Measurements from ENCODE around the gene ALDH7A1.
"Not testable (repeated sequence)": the region's sequence is repeated elsewhere in the genome, so short reads cannot be mapped to it uniquely, and the experiment has no call there.

Gene ALDH7A1

DNA sequence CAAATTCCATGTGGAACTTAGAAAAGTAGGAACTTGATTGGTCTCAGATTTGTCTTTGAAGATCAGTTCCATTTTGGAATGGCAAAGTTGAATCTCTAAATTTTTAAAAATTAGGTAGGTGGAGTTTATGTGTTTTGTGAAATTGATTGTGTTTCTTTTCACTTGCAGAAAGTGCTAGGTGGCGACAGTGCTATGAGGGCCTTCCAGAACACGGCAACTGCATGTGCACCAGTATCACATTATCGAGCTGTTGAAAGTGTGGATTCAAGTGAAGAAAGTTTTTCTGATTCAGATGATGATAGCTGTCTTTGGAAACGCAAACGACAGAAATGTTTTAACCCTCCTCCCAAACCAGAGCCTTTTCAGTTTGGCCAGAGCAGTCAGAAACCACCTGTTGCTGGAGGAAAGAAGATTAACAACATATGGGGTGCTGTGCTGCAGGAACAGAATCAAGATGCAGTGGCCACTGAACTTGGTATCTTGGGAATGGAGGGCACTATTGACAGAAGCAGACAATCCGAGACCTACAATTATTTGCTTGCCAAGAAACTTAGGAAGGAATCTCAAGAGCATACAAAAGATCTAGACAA, 8.5 kb upstream of the ALDH7A1 start:
- TF ChIP-seq, protein P1, sequence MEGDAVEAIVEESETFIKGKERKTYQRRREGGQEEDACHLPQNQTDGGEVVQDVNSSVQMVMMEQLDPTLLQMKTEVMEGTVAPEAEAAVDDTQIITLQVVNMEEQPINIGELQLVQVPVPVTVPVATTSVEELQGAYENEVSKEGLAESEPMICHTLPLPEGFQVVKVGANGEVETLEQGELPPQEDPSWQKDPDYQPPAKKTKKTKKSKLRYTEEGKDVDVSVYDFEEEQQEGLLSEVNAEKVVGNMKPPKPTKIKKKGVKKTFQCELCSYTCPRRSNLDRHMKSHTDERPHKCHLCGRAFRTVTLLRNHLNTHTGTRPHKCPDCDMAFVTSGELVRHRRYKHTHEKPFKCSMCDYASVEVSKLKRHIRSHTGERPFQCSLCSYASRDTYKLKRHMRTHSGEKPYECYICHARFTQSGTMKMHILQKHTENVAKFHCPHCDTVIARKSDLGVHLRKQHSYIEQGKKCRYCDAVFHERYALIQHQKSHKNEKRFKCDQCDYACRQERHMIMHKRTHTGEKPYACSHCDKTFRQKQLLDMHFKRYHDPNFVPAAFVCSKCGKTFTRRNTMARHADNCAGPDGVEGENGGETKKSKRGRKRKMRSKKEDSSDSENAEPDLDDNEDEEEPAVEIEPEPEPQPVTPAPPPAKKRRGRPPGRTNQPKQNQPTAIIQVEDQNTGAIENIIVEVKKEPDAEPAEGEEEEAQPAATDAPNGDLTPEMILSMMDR (IDR thresholded peaks at IDR 0.05; ENCODE audit: low read depth, low read length), result no peak
- TF ChIP-seq EZH2phosphoT487 (IDR thresholded peaks at IDR 0.05; ENCODE audit: low read depth), result no peak
- Histone ChIP-seq H4K20me1 (ENCODE audit: insufficient read depth, low read length) (0 out of 2 replicates have a peak, but pooled peaks cover 3% of the 10 kb centered on the region), H3K36me3 (replicated peaks; ENCODE audit: low read depth, low read length) (peaks cover 9% of the 10 kb centered on the region), H2AFZ (ENCODE audit: low read depth, low read length) (no peak overlapping the region), H3K9me3 (ENCODE audit: insufficient read depth, low read length) (no peaks in the 10 kb centered on the region), H3K27ac (ENCODE audit: low read length) (no peak overlapping the region), H3K4me2 (ENCODE audit: low read length) (no peak overlapping the region), H3K9ac (ENCODE audit: low read length) (no peak overlapping the region), H3K27me3 (ENCODE audit: low read depth, low read length) (no peaks in the 10 kb centered on the region), H3K4me3 (ENCODE audit: low read length) (no peak overlapping the region), H3K4me1 (ENCODE audit: low read length) (peaks cover 7% of the 10 kb centered on the region), H3K79me2 (ENCODE audit: low read length) (peaks cover 76% of the 10 kb centered on the region)

DNA sequence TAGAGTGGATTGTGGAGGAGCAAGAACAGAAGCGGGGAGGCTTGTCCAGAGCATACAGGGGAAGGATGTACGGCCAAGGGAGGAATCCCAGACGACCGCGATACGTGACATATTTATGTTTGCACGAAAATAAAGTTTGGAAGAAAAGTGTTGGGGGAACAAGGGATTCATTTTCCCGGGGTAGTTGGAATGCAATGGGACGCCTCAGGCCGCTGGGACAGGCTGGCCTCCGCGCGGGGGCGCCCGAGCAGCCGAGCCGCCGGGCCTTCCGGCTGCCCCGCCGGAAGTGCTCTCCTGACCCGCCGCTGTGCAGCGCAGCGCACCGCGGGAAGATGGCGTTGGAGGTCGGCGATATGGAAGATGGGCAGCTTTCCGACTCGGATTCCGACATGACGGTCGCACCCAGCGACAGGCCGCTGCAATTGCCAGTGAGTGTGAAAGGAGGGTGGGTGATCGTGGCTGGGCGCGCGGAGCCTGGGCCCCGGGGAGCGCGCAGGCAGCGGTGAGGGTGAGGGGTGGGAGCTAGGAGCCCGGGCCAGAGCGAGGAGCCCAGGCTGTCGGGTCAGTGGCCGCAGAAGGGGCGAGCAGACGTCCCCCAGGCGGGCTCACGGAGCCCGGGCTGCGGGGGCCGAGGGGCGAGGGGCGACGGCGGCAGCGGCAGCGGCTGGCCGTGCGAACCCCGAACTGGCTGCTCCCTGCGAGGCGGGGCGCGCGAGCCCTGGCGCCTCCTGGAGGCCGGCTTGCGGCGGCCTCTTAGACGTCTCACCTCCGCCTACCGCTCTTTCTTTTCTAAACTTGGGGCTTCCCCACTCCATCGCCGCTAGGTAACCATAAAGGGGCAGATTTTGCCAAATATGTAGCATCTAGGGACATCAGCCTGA, 5.9 kb upstream of the ALDH7A1 start, which contains the start of gene PHAX:
Gene PHAX, plus strand, starts transcription at position 317 of the 881 bp plus-strand sequence. Its CDS starts 16 bp downstream, at position 333.
- H3K9me3 ChIP-seq (ENCODE audit: insufficient read depth, low read length), result no peaks in the 10 kb centered on the region
- H3K4me3 ChIP-seq (ENCODE audit: low read length), result peak within 1 kb of the TSS; percentile 85
- H2AFZ ChIP-seq (ENCODE audit: low read depth, low read length), result peak within 1 kb of the TSS; percentile 99
- peak within 1 kb of the TSS; percentile 60 for H3K27ac ChIP-seq (ENCODE audit: low read length)
- H3K4me1 ChIP-seq (ENCODE audit: low read length), result peaks cover 7% of the 10 kb centered on the region
- H3K79me2 ChIP-seq (ENCODE audit: low read length), result peaks cover 49% of the 10 kb centered on the region
- H4K20me1 ChIP-seq (ENCODE audit: insufficient read depth, low read length), result 0 out of 2 replicates have a peak, but pooled peaks cover 3% of the 10 kb centered on the region
- TF ChIP-seq, protein P1 (IDR thresholded peaks at IDR 0.05; ENCODE audit: low read depth, low read length), result peak; percentile 63
- TF ChIP-seq EZH2phosphoT487 (IDR thresholded peaks at IDR 0.05; ENCODE audit: low read depth), result no peak
- H3K36me3 ChIP-seq (replicated peaks; ENCODE audit: low read depth, low read length), result peaks cover 3% of the 10 kb centered on the region
- peak within 1 kb of the TSS; percentile 92 for H3K9ac ChIP-seq (ENCODE audit: low read length)
- H3K27me3 ChIP-seq (ENCODE audit: low read depth, low read length), result no peaks in the 10 kb centered on the region
- peak within 1 kb of the TSS; percentile 74 for H3K4me2 ChIP-seq (ENCODE audit: low read length)

DNA sequence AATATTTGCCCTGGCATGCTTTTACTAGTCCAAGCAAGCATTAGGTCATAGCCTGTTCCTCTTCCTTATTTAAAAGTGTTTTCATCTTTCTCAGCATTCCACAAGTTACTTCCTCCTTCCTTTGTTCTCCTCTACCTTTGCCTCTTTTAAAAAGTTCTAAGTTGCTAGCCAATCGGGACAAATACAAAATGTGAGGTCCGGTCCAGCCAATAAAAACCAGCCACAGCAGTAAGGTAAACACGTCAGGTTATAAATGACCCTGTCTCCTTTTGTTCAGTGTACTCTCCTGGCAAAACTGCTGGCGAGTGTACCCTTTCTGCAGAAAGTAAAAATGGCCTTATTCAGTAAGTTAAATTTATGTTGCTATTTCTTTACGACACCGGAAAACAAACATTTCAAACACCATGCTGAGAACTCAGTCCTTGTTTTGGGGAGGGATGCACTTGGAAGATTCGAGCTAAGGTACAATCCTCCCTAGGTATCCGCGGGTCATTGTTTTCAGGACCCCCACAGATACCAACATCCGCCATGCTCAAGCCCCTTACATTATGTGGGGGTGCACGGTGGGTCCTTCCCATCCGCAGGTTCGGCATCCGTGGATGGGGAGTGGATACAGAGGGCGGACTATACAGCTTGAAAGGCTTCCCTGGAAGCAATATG, 5.1 kb upstream of the ALDH7A1 start:
- peak overlapping the region; percentile 28; the same call in 1 of the 2 replicates for H3K9ac ChIP-seq (ENCODE audit: low read length)
- not testable (repeated sequence) for H3K27ac ChIP-seq (ENCODE audit: low read length)

DNA sequence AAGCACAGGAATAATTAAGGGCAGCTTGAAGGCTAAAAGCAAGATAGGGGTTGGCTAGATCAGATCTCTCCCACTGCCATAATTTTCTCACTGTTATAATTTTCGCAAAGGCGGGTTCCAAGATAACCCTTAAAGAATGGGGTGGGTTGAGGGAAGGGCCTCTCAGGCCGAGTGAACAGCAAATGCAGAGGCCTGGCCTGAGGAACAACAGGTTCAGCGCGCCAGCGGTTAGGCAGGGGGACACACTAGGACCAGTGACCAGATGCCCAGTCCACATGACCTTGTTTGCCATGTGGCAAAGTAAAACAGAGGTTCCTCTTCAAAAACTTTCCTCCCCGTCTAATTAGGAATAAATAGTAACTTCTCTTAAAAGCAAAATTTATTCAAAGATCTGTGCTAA, 4.5 kb upstream of the ALDH7A1 start:
- no peak overlapping the region for H3K4me2 ChIP-seq (ENCODE audit: low read length)
- no peaks in the 10 kb centered on the region for H3K36me3 ChIP-seq (replicated peaks; ENCODE audit: low read depth, low read length)
- H3K27ac ChIP-seq (ENCODE audit: low read length), result no peak overlapping the region
- no peaks in the 10 kb centered on the region for H3K27me3 ChIP-seq (ENCODE audit: low read depth, low read length)
- TF ChIP-seq EZH2phosphoT487 (IDR thresholded peaks at IDR 0.05; ENCODE audit: low read depth), result no peak
- TF ChIP-seq, protein P1 (IDR thresholded peaks at IDR 0.05; ENCODE audit: low read depth, low read length), result no peak
- no peak overlapping the region for H3K4me3 ChIP-seq (ENCODE audit: low read length)
- peaks cover 7% of the 10 kb centered on the region for H3K4me1 ChIP-seq (ENCODE audit: low read length)
- H3K79me2 ChIP-seq (ENCODE audit: low read length), result peaks cover 36% of the 10 kb centered on the region
- 0 out of 2 replicates have a peak, but pooled peaks cover 3% of the 10 kb centered on the region for H4K20me1 ChIP-seq (ENCODE audit: insufficient read depth, low read length)
- no peak overlapping the region for H2AFZ ChIP-seq (ENCODE audit: low read depth, low read length)
- no peak overlapping the region for H3K9ac ChIP-seq (ENCODE audit: low read length)
- no peaks in the 10 kb centered on the region for H3K9me3 ChIP-seq (ENCODE audit: insufficient read depth, low read length)

More for the DNA sequence above, 5.1 kb upstream of the ALDH7A1 start:
- H3K4me1 ChIP-seq (ENCODE audit: low read length); H4K20me1 ChIP-seq (ENCODE audit: insufficient read depth, low read length); H3K9me3 ChIP-seq (ENCODE audit: insufficient read depth, low read length); H3K27me3 ChIP-seq (ENCODE audit: low read depth, low read length); H3K36me3 ChIP-seq (replicated peaks; ENCODE audit: low read depth, low read length): not testable (repeated sequence)
- Histone ChIP-seq H3K79me2 (ENCODE audit: low read length) (peaks cover 42% of the 10 kb centered on the region), H3K4me2 (ENCODE audit: low read length) (peak overlapping the region; percentile 74), H2AFZ (ENCODE audit: low read depth, low read length) (peak overlapping the region; percentile 99), H3K4me3 (ENCODE audit: low read length) (peak overlapping the region; percentile 85)

All from OCI-LY3 (cell line).